HCT116 (cell line): ENCODE results near the gene SYNRG. TPM values are rescaled to one million over a fixed set of nuclear protein-coding genes. Genes with fewer than 3 reads are reported as not detected.

Experiments used
- ATAC-seq: fragments of 200-7000 bp; cut with Tn5 transposase; 2 replicates; pipeline ENCODE4 v1.9.1; 2020; ENCODE audit warnings: mild to moderate bottlenecking, moderate library complexity
- BruUV-seq: library from RNA; stranded (reverse); fragments of 400-500 nt; replicated peaks from 2 replicates; lab custom pipeline; 2021; lab: Mats Ljungman, UMichigan
- CTCF ChIA-PET: fragments of 300-600 bp; sonication (Branson Sonifier 250); formaldehyde crosslinking; loops from one replicate; lab custom pipeline; 2021; ENCODE audit warnings: antibody characterized with exemption; lab: Charles Lee
- POLR2A ChIA-PET: fragments of 300-600, 350-600 bp; sonication (Branson Sonifier 250); formaldehyde crosslinking; loops from one replicate; lab custom pipeline; 2021; ENCODE audit warnings: antibody characterized with exemption; lab: Charles Lee
- RAD21 ChIA-PET, 2 experiments: fragments of 300-600 bp; sonication (Branson Sonifier 250); formaldehyde crosslinking; loops; one replicate each; lab custom pipeline; 2023; ENCODE audit warnings: low total read pairs in 2 of 2; ENCODE audit not compliant: uncharacterized antibody in 2 of 2, unreplicated experiment in 2 of 2, low non-redundant PET in 1 of 2; lab: Charles Lee
- DNase-seq: peaks from one replicate; pipeline ENCODE4 v3.0.0-alpha.2; 2010; ENCODE audit warnings: low read depth, low spot score
- H2AFZ ChIP-seq: fragments of 200-600 bp; shearing (Covaris generic), sonication (generic); 2 replicates; pipeline ENCODE4 v1.6.1; 2017; ENCODE audit warnings: low read depth, mixed run types, mixed read lengths, antibody characterized with exemption, low read length; ENCODE audit not compliant: poor library complexity, severe bottlenecking
- H3K27ac ChIP-seq: 2 replicates; pipeline ENCODE4 v1.5.1; 2012; ENCODE audit warnings: low read depth, low read length
- H3K27me3 ChIP-seq: fragments of 200-600 bp; sonication (generic); 2 replicates; pipeline ENCODE4 v1.6.1; 2016; ENCODE audit warnings: mixed run types, low read length, mixed read lengths; ENCODE audit not compliant: insufficient read depth
- H3K36me3 ChIP-seq, 2 experiments: fragments of 200-500 bp in 1 of 2; fragments of 200-600 bp in 1 of 2; sonication (Bioruptor generic) in 1 of 2; sonication (generic) in 1 of 2; 2 replicates each; pipeline versions ENCODE4 v1.5.1 to v1.6.1; 2014 to 2016; ENCODE audit warnings: low read length in 2 of 2, inconsistent platforms in 1 of 2, mixed read lengths in 1 of 2, mixed run types in 1 of 2; ENCODE audit not compliant: insufficient read depth in 2 of 2, control insufficient read depth in 1 of 2
- H3K4me1 ChIP-seq, 2 experiments: fragments of 200-600 bp in 1 of 2; sonication (generic) in 1 of 2; 2 replicates each; pipeline versions ENCODE4 v1.5.1 to v1.6.1; 2012 to 2017; ENCODE audit warnings: low read length in 2 of 2, inconsistent platforms in 1 of 2, mild to moderate bottlenecking in 1 of 2, mixed read lengths in 1 of 2, mixed run types in 1 of 2, moderate library complexity in 1 of 2; ENCODE audit not compliant: insufficient read depth in 2 of 2, control insufficient read depth in 1 of 2
- H3K4me2 ChIP-seq: fragments of 200-600 bp; sonication (generic); 2 replicates; pipeline ENCODE4 v1.6.1; 2017; ENCODE audit warnings: mixed run types, low read length, mixed read lengths
- H3K4me3 ChIP-seq, 2 experiments: fragments of 200-600 bp in 1 of 2; sonication (generic) in 1 of 2; replicated peaks in 1 of 2; 2 replicates each; pipeline ENCODE4 v1.5.1; 2011 to 2016; ENCODE audit warnings: low read length in 2 of 2, control low read depth in 1 of 2, low read depth in 1 of 2, mild to moderate bottlenecking in 1 of 2, mixed read lengths in 1 of 2, mixed run types in 1 of 2
- H3K79me2 ChIP-seq: fragments of 200-600 bp; sonication (generic); 2 replicates; pipeline ENCODE4 v1.6.1; 2017; ENCODE audit warnings: mild to moderate bottlenecking, mixed run types, low read length, moderate library complexity, mixed read lengths; ENCODE audit not compliant: insufficient read depth
- H3K9ac ChIP-seq: fragments of 200-600 bp; sonication (generic); 2 replicates; pipeline ENCODE4 v1.6.1; 2016; ENCODE audit warnings: low read length, mixed read lengths
- H3K9me2 ChIP-seq: fragments of 200-600 bp; sonication (generic), shearing (Covaris generic); 2 replicates; pipeline ENCODE4 v1.6.1; 2017; ENCODE audit warnings: mixed run types, mild to moderate bottlenecking, moderate library complexity; ENCODE audit not compliant: insufficient read depth
- H3K9me3 ChIP-seq, 2 experiments: fragments of 200-500 bp in 1 of 2; fragments of 200-600 bp in 1 of 2; sonication (Bioruptor generic) in 1 of 2; sonication (generic) in 1 of 2; 2 replicates each; pipeline ENCODE4 v1.6.1; 2014 to 2017; ENCODE audit warnings: low read length in 2 of 2, mixed read lengths in 2 of 2, inconsistent platforms in 1 of 2, low read depth in 1 of 2, mild to moderate bottlenecking in 1 of 2, mixed run types in 1 of 2, moderate library complexity in 1 of 2; ENCODE audit not compliant: control insufficient read depth in 1 of 2, insufficient read depth in 1 of 2
- H4K20me1 ChIP-seq: fragments of 200-600 bp; sonication (generic), shearing (Covaris generic); 2 replicates; pipeline ENCODE4 v1.6.1; 2017; ENCODE audit warnings: mixed run types, mild to moderate bottlenecking, moderate library complexity; ENCODE audit not compliant: insufficient read depth
- CBX3 ChIP-seq: IDR thresholded peaks from 2 replicates; pipeline ENCODE4 v1.6.1; 2012; ENCODE audit warnings: low read depth
- EGR1 ChIP-seq: IDR thresholded peaks from 2 replicates; pipeline ENCODE4 v1.6.1; 2012; ENCODE audit warnings: low read depth
- EZH2 ChIP-seq: fragments of 200-600 bp; sonication (generic); IDR thresholded peaks from 2 replicates; pipeline ENCODE4 v1.6.1; 2017; ENCODE audit warnings: antibody characterized with exemption, mixed run types
- EZH2phosphoT487 ChIP-seq: fragments of 200-600 bp; IDR thresholded peaks from 2 replicates; pipeline ENCODE4 v1.6.1; 2018; ENCODE audit warnings: antibody characterized with exemption, borderline replicate concordance
- POLR2A ChIP-seq: IDR thresholded peaks from 2 replicates; pipeline ENCODE4 v1.7.0; 2011; ENCODE audit warnings: borderline replicate concordance; ENCODE audit not compliant: insufficient read depth, insufficient read length; ENCODE audit errors: extremely low read depth
- POLR2AphosphoS5 ChIP-seq: IDR thresholded peaks from 2 replicates; pipeline ENCODE4 v1.6.1; 2011; ENCODE audit warnings: mild to moderate bottlenecking, low read depth, low read length, moderate library complexity
- SIN3A ChIP-seq: IDR thresholded peaks from 2 replicates; pipeline ENCODE4 v1.6.1; 2012; ENCODE audit warnings: low read depth
- SRF ChIP-seq: IDR thresholded peaks from 2 replicates; pipeline ENCODE4 v1.6.1; 2012; ENCODE audit warnings: low read depth
- TCF7L2 ChIP-seq: IDR thresholded peaks from 2 replicates; pipeline ENCODE4 v1.7.0; 2011; ENCODE audit warnings: borderline replicate concordance, inconsistent platforms; ENCODE audit not compliant: insufficient read depth, insufficient read length; ENCODE audit errors: extremely low read depth
- ZFX ChIP-seq: fragments of 450-650 bp; IDR thresholded peaks from 2 replicates; pipeline ENCODE4 v1.6.1; 2017
- intact Hi-C: fragments of 100-400 bp; cut with micrococcal nuclease; formaldehyde crosslinking; loops from 2 replicates; pipeline ENCODE4 v1.10.0; 2022
- total RNA-seq: library from RNA; stranded (reverse); gene quantifications from one replicate; pipeline ENCODE4 v1.2.1, GENCODE V29; 2021; ENCODE audit not compliant: unreplicated experiment
- TF ChIP-seq, protein P1 (sequence below): IDR thresholded peaks from 2 replicates; pipeline ENCODE4 v1.6.1; 2012
- TF ChIP-seq, protein P2 (sequence below), 3 experiments: fragments of 200-600 bp in 1 of 3; sonication (generic) in 1 of 3; IDR thresholded peaks in 2 of 3; conservative IDR thresholded peaks in 1 of 3; 2 replicates each; pipeline ENCODE4 v1.5.1; 2012 to 2017; ENCODE audit warnings: low read depth in 2 of 3, low read length in 2 of 3, antibody characterized with exemption in 1 of 3, borderline replicate concordance in 1 of 3, control low read depth in 1 of 3, mild to moderate bottlenecking in 1 of 3, mixed read lengths in 1 of 3, mixed run types in 1 of 3, moderate library complexity in 1 of 3; ENCODE audit not compliant: insufficient read depth in 1 of 3
- TF ChIP-seq, protein P3 (sequence below): IDR thresholded peaks from 2 replicates; pipeline ENCODE4 v1.6.1; 2012; ENCODE audit warnings: low read depth

SYNRG gene
- total RNA-seq, 1 experiment from 2014 or later = 23.8 TPM

DNA sequence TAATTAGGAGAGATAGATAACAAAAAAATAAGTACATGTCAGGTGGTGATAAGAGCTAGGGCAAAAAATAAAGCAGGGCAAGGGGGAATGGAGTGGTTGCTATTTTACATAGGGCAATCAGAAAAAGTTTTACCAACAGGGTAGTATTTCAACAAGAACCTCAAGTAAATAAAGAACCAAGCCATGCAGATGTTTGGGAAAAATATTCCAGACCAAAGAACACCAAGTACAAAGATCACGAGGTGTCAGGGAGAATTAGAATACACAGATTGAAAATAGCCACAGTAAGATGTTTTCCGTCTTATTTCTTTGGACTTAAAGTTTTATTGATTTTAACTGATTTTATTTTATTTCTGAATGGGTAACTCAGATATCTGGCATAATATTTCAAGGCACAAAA is 11.1 kb downstream of the SYNRG start:
- no peak overlapping the region for H3K4me3 ChIP-seq
- H3K9ac ChIP-seq = no peak overlapping the region
- intact Hi-C loops = no loop called here
- TF ChIP-seq, protein P1, sequence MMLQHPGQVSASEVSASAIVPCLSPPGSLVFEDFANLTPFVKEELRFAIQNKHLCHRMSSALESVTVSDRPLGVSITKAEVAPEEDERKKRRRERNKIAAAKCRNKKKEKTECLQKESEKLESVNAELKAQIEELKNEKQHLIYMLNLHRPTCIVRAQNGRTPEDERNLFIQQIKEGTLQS = no peak
- no peak for TF ChIP-seq EZH2phosphoT487
- TF ChIP-seq, protein P2, sequence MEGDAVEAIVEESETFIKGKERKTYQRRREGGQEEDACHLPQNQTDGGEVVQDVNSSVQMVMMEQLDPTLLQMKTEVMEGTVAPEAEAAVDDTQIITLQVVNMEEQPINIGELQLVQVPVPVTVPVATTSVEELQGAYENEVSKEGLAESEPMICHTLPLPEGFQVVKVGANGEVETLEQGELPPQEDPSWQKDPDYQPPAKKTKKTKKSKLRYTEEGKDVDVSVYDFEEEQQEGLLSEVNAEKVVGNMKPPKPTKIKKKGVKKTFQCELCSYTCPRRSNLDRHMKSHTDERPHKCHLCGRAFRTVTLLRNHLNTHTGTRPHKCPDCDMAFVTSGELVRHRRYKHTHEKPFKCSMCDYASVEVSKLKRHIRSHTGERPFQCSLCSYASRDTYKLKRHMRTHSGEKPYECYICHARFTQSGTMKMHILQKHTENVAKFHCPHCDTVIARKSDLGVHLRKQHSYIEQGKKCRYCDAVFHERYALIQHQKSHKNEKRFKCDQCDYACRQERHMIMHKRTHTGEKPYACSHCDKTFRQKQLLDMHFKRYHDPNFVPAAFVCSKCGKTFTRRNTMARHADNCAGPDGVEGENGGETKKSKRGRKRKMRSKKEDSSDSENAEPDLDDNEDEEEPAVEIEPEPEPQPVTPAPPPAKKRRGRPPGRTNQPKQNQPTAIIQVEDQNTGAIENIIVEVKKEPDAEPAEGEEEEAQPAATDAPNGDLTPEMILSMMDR (IDR thresholded peaks at IDR 0.05 in 2 of 3, conservative IDR thresholded peaks at IDR 0.05 in 1 of 3; ENCODE audit: borderline replicate concordance in 1 of 3, insufficient read depth in 1 of 3, low read depth in 2 of 3, low read length in 2 of 3) = no peak
- TF ChIP-seq POLR2A = no peak
- TF ChIP-seq ZFX = no peak
- no peak for TF ChIP-seq POLR2AphosphoS5
- no peak for TF ChIP-seq EGR1
- TF ChIP-seq SIN3A = no peak
- TF ChIP-seq CBX3 = no peak
- no peak for TF ChIP-seq SRF
- DNase-seq = no peak
- H3K9me2 ChIP-seq = no peaks in the 10 kb centered on the region
- CTCF ChIA-PET = no interaction called here
- no peak overlapping the region for H2AFZ ChIP-seq
- H3K9me3 ChIP-seq = no peaks in the 10 kb centered on the region
- RAD21 ChIA-PET = no interaction called here
- ATAC-seq = no peak
- H3K36me3 ChIP-seq = peaks cover 7 to 14% of the 10 kb centered on the region in 2 experiments; a peak in 2 of 4 replicates
- no TSS peak for BruUV-seq
- no peaks in the 10 kb centered on the region for H4K20me1 ChIP-seq
- no peaks in the 10 kb centered on the region for H3K4me1 ChIP-seq
- POLR2A ChIA-PET = no interaction called here
- H3K4me2 ChIP-seq = no peak overlapping the region
- no peak overlapping the region for H3K27ac ChIP-seq
- peaks cover 8% of the 10 kb centered on the region; the same call in 1 of the 2 replicates for H3K79me2 ChIP-seq
- H3K27me3 ChIP-seq = no peaks in the 10 kb centered on the region

DNA sequence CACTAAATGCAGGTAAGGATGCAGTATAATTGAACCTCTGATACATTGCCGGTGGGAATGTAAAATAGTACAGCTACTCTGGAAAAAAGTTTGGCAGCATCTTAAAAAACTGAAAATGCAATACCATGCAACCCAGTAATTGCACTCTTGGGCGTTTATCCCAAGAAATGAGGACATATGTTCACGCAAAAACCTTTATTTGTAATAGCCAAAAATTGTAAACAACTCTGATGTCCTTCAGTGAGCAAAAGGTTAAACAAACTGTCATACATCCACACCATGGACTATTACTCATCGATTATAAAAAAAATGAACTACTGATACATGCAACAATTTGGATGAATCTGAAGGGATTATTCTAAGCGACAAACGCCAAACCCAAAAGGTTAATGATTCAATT is 16.9 kb downstream of the SYNRG start:
- CTCF ChIA-PET = no interaction called here
- intact Hi-C loops = no loop called here
- no peaks in the 10 kb centered on the region for H4K20me1 ChIP-seq
- peaks cover 0 to 3% of the 10 kb centered on the region in 2 experiments; a peak in 2 of 4 replicates for H3K36me3 ChIP-seq
- BruUV-seq = no TSS peak
- peaks cover 7% of the 10 kb centered on the region; the same call in 1 of the 2 replicates for H3K79me2 ChIP-seq
- DNase-seq = no peak
- no peak for TF ChIP-seq TCF7L2
- TF ChIP-seq EZH2phosphoT487 = no peak
- TF ChIP-seq, protein P3, sequence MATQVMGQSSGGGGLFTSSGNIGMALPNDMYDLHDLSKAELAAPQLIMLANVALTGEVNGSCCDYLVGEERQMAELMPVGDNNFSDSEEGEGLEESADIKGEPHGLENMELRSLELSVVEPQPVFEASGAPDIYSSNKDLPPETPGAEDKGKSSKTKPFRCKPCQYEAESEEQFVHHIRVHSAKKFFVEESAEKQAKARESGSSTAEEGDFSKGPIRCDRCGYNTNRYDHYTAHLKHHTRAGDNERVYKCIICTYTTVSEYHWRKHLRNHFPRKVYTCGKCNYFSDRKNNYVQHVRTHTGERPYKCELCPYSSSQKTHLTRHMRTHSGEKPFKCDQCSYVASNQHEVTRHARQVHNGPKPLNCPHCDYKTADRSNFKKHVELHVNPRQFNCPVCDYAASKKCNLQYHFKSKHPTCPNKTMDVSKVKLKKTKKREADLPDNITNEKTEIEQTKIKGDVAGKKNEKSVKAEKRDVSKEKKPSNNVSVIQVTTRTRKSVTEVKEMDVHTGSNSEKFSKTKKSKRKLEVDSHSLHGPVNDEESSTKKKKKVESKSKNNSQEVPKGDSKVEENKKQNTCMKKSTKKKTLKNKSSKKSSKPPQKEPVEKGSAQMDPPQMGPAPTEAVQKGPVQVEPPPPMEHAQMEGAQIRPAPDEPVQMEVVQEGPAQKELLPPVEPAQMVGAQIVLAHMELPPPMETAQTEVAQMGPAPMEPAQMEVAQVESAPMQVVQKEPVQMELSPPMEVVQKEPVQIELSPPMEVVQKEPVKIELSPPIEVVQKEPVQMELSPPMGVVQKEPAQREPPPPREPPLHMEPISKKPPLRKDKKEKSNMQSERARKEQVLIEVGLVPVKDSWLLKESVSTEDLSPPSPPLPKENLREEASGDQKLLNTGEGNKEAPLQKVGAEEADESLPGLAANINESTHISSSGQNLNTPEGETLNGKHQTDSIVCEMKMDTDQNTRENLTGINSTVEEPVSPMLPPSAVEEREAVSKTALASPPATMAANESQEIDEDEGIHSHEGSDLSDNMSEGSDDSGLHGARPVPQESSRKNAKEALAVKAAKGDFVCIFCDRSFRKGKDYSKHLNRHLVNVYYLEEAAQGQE = no peak
- TF ChIP-seq EZH2 = no peak
- TF ChIP-seq, all 23 proteins: peak for 0
- RAD21 ChIA-PET = no interaction called here
- no peaks in the 10 kb centered on the region for H3K9me3 ChIP-seq
- no peaks in the 10 kb centered on the region for H3K9me2 ChIP-seq
- no peaks in the 10 kb centered on the region for H3K27me3 ChIP-seq
- ATAC-seq = no peak
- H3K27ac ChIP-seq = no peak overlapping the region
- H3K4me1 ChIP-seq = no peaks in the 10 kb centered on the region
- no peak overlapping the region for H3K9ac ChIP-seq
- POLR2A ChIA-PET = no interaction called here
- no peak overlapping the region for H2AFZ ChIP-seq
- no peak overlapping the region for H3K4me3 ChIP-seq
- H3K4me2 ChIP-seq = no peak overlapping the region
